Dorsolateral prefrontal cortex (tissue), 118 donors: Measurements from ENCODE around the gene ENPEP. TPM values are rescaled to one million over a fixed set of nuclear protein-coding genes. Genes with fewer than 3 reads are reported as not detected.

Experiments used
- total RNA-seq, 120 experiments: library from RNA; stranded (reverse); gene quantifications; one replicate each; pipeline versions ENCODE4 v1.2.3 to v1.2.4, GENCODE V29; 2022

The ENPEP gene
- total RNA-seq, 120 experiments from 2014 or later: 0.39 to 5.9 (median 1.7) TPM

Other genes with a start within 250 kb of the ENPEP start
- not detected for gene PITX2, start 146.9 kb downstream of the ENPEP start, total RNA-seq